Stimulated activated effector memory CD8-positive, alpha-beta T cell treated with anti-CD3 and anti-CD28 coated beads, Interleukin-12 subunit alpha, Interleukin-12 subunit beta, amount 100 ng/mL, for 72 hours (primary cell): ENCODE measurements around the gene CLECL1.

Experiments used
- ATAC-seq: fragments of 150-1000 bp; cut with Tn5 transposase; 2 replicates; pipeline ENCODE4 v1.10.0; 2021
- DNase-seq, 2 donors: peaks; one replicate each; pipeline ENCODE4 v3.0.0; 2021 to 2022; ENCODE audit warnings: low spot score in 2 of 2
- H3K27ac Mint-ChIP-seq: one replicate; pipeline ENCODE4 v1.8.0; 2022; ENCODE audit warnings: mild to moderate bottlenecking, mixed read lengths
- H3K36me3 Mint-ChIP-seq: one replicate; pipeline ENCODE4 v1.8.0; 2022; ENCODE audit warnings: mild to moderate bottlenecking, mixed read lengths
- H3K4me1 Mint-ChIP-seq: one replicate; pipeline ENCODE4 v1.8.0; 2022; ENCODE audit warnings: mixed read lengths
- H3K4me3 Mint-ChIP-seq: one replicate; pipeline ENCODE4 v1.8.0; 2022; ENCODE audit warnings: mild to moderate bottlenecking, mixed read lengths
- H3K9me3 Mint-ChIP-seq: one replicate; pipeline ENCODE4 v1.8.0; 2022; ENCODE audit warnings: mixed read lengths

The CLECL1 gene

GRCh38 chr12:9755567-9755966 is 22.7 kb upstream of the CLECL1 start:
- peak overlapping the region; percentile 81 for H3K4me3 Mint-ChIP-seq
- H3K27ac Mint-ChIP-seq = peak overlapping the region; percentile 83
- H3K4me1 Mint-ChIP-seq = peaks cover 42% of the 10 kb centered on the region
- ATAC-seq = no peak
- H3K36me3 Mint-ChIP-seq = peaks cover 96% of the 10 kb centered on the region
- no peak for DNase-seq
- H3K9me3 Mint-ChIP-seq = no peaks in the 10 kb centered on the region

DNA sequence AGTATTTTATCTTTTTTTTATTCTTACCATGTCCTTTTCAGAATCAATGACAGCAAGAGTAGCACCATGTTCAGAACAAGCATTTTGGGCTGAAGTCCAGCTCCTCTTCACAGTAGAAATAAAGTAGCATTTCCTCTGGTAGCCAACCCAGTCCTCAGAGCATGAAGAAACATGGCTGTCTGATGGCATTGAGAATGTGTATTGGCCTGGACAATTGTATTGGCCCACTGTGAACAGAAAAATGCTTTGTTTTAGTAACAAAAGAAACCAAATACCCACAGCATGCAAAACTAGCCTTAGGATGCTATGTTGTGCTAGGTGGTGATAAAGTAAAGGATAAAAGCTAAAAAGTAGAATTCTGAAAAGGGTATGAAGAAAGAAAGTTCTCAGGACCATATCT is 22.1 kb upstream of the CLECL1 start:
- Mint-ChIP-seq H3K36me3 (peaks cover 91% of the 10 kb centered on the region), H3K9me3 (no peaks in the 10 kb centered on the region), H3K4me3 (peak overlapping the region; percentile 81), H3K4me1 (peaks cover 47% of the 10 kb centered on the region), H3K27ac (peak overlapping the region; percentile 83)
- DNase-seq (no peak), ATAC-seq (no peak)

DNA sequence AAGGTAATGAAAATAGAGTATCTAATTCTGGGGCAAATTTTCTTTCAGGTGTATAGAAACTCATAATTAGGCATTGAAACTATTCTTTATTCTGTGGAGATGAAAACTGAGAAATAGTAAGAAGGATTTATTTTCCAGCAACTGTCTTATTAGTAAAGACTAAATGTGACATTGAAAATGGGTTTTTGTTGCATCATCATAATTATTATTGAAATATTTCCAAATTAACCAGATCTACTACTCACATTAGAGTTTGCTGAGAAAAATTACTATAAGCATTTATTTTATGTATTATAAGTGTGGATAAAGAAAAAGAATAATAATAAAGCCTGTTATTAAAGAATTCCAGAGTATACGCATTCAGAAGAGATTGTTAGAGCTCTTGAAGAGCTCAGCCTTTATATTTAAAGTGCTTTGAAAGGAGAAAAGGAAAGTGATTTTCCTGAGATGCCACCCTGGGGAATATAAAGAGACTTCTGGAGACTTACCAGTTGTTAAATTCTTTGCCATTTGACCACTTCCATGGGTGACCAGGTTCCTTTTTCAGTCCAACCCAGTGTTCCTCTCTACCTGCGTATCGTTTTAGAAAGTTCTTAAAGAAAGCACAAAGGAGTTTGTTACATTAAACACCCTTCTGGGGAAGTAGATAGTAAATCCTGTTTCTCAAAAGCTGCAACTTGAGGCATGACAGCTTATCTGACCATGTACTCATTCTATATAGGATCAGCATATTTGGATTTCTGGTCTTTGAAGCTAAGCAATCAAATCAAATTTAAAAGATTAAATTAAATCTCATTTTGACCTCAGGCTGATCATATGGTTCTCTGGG is 21.4 kb upstream of the CLECL1 start:
- H3K4me3 Mint-ChIP-seq = peak overlapping the region; percentile 81
- peak overlapping the region; percentile 83 for H3K27ac Mint-ChIP-seq
- DNase-seq = no peak
- ATAC-seq = no peak
- peaks cover 83% of the 10 kb centered on the region for H3K36me3 Mint-ChIP-seq
- H3K9me3 Mint-ChIP-seq = no peaks in the 10 kb centered on the region
- H3K4me1 Mint-ChIP-seq = peaks cover 47% of the 10 kb centered on the region

GRCh38 chr12:9753498-9753897 is 20.6 kb upstream of the CLECL1 start:
- ATAC-seq (no peak), DNase-seq (no peak)
- peaks cover 75% of the 10 kb centered on the region for H3K36me3 Mint-ChIP-seq
- no peaks in the 10 kb centered on the region for H3K9me3 Mint-ChIP-seq
- H3K4me1 Mint-ChIP-seq = peaks cover 47% of the 10 kb centered on the region
- H3K27ac Mint-ChIP-seq = peak overlapping the region; percentile 83
- peak overlapping the region; percentile 19 for H3K4me3 Mint-ChIP-seq

DNA sequence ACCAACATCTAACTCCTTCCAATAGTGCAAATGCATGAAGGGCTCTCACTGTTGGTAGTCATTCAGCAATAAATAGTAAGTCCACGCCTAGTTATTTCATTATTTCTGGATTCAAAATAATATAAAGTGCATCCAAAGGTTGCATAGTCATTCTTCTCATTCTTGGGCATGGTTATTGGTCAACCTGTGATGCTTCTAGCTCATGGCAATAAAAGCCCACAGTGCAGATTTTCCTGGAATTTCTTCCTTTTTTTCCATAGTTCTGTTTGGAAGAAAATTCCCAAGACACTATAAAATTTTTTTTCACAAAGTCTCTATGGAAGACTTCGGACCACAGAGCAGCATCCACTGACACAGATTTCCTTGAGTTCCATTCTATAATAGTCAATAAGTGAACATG is 20.2 kb upstream of the CLECL1 start:
- H3K9me3 Mint-ChIP-seq = no peaks in the 10 kb centered on the region
- peaks cover 71% of the 10 kb centered on the region for H3K36me3 Mint-ChIP-seq
- peak overlapping the region; percentile 19 for H3K4me3 Mint-ChIP-seq
- no peak for ATAC-seq
- H3K4me1 Mint-ChIP-seq = peaks cover 47% of the 10 kb centered on the region
- no peak for DNase-seq
- peak overlapping the region; percentile 83 for H3K27ac Mint-ChIP-seq

DNA sequence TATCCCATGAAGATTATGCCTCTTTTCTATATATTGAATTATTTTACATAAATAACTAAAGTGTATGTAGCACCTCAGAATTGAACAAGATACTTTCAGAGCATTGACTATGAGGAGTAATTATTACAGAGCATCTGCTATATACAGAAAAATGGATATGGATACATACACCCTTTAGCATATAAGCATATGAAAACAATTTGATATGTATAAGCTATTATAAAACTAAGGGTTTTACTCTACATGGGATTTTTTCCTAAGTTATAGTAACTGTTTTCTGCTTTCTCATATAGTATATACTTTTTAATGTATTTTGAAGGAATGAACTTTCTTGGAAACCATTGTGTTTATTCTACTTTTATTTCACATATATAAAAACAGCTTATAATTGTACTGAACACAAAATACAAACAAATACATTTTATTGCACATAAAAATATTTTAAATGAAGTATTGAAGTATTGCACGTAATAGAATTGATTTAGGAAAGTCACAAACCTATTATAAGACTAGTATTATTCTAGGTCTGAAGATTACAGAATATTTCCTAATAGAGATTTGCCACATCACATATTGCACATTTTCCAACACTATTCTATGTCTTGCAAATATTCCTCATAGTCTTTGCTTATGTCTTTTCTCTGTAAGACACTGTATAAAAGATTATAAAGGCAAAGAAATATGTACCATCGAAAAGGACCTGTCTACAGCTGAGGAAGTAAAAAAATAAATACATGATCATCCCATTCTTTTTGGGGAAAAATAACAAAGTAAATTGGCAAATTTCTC is 19.4 kb upstream of the CLECL1 start:
- peak overlapping the region; percentile 83 for H3K27ac Mint-ChIP-seq
- peaks cover 64% of the 10 kb centered on the region for H3K36me3 Mint-ChIP-seq
- ATAC-seq (peak; percentile 36), DNase-seq (no peak)
- H3K4me3 Mint-ChIP-seq = peak overlapping the region; percentile 21
- H3K4me1 Mint-ChIP-seq = peaks cover 47% of the 10 kb centered on the region
- H3K9me3 Mint-ChIP-seq = no peaks in the 10 kb centered on the region

GRCh38 chr12:9751204-9752144 is 18.6 kb upstream of the CLECL1 start:
- DNase-seq (no peak), ATAC-seq (peak; percentile 75)
- peak overlapping the region; percentile 21 for H3K4me3 Mint-ChIP-seq
- peaks cover 42% of the 10 kb centered on the region for H3K4me1 Mint-ChIP-seq
- peaks cover 55% of the 10 kb centered on the region for H3K36me3 Mint-ChIP-seq
- H3K27ac Mint-ChIP-seq = peak overlapping the region; percentile 55
- H3K9me3 Mint-ChIP-seq = no peaks in the 10 kb centered on the region

GRCh38 chr12:9750276-9751203 is 17.6 kb upstream of the CLECL1 start:
- Mint-ChIP-seq H3K4me1 (peaks cover 35% of the 10 kb centered on the region), H3K4me3 (peak overlapping the region; percentile 23), H3K27ac (no peak overlapping the region), H3K9me3 (no peaks in the 10 kb centered on the region), H3K36me3 (peaks cover 46% of the 10 kb centered on the region)
- peak; percentile 81 for ATAC-seq
- DNase-seq = peak in 1 of 2 donors; percentile 77

- H3K36me3 Mint-ChIP-seq = peaks cover 37% of the 10 kb centered on the region
- no peak for DNase-seq
- H3K4me3 Mint-ChIP-seq = no peak overlapping the region
- no peak for ATAC-seq
- peaks cover 33% of the 10 kb centered on the region for H3K4me1 Mint-ChIP-seq
- no peaks in the 10 kb centered on the region for H3K9me3 Mint-ChIP-seq
- no peak overlapping the region for H3K27ac Mint-ChIP-seq
These were observed 16.7 kb upstream of the CLECL1 start for GRCh38 chr12:9749640-9750039.

- DNase-seq (no peak), ATAC-seq (no peak)
- Mint-ChIP-seq H3K9me3 (peaks cover 2% of the 10 kb centered on the region), H3K4me3 (no peak overlapping the region), H3K36me3 (peaks cover 7% of the 10 kb centered on the region), H3K27ac (no peak overlapping the region), H3K4me1 (peaks cover 38% of the 10 kb centered on the region)
These were observed 12.3 kb upstream of the CLECL1 start for GRCh38 chr12:9745199-9745598.

GRCh38 chr12:9742661-9743060 is 9.8 kb upstream of the CLECL1 start:
- Mint-ChIP-seq H3K27ac (peak overlapping the region; percentile 92), H3K9me3 (peaks cover 2% of the 10 kb centered on the region), H3K4me3 (peak overlapping the region; percentile 80), H3K4me1 (peaks cover 45% of the 10 kb centered on the region), H3K36me3 (peaks cover 12% of the 10 kb centered on the region)
- DNase-seq = no peak
- ATAC-seq = peak; percentile 33

DNA sequence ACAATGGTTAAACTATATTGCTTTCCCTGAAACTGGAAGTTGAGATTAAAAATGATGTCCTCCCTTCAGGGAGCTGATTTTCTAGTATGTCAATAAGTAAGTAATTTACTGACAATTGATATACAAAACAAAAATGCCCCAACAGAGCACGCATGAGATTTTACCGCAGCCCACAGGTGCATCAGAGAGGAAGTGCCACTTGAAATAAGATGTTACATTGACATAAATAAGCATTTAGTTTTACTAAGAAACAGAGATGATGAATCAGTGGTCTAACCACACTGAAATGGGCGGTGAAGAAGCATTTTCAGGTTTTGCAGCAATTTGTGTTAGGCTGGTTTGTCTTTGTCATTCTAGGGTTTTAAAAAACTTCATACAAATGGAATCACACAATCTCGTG is 8.8 kb upstream of the CLECL1 start:
- DNase-seq = peak in 1 of 2 donors; percentile 80
- Mint-ChIP-seq H3K4me3 (peak overlapping the region; percentile 80), H3K27ac (peak overlapping the region; percentile 92), H3K9me3 (peaks cover 2% of the 10 kb centered on the region), H3K4me1 (peaks cover 52% of the 10 kb centered on the region), H3K36me3 (peaks cover 12% of the 10 kb centered on the region)
- peak; percentile 98 for ATAC-seq

- no peak for ATAC-seq
- H3K4me1 Mint-ChIP-seq = peaks cover 57% of the 10 kb centered on the region
- H3K36me3 Mint-ChIP-seq = peaks cover 12% of the 10 kb centered on the region
- peak overlapping the region; percentile 69 for H3K4me3 Mint-ChIP-seq
- H3K27ac Mint-ChIP-seq = peak overlapping the region; percentile 89
- peaks cover 2% of the 10 kb centered on the region for H3K9me3 Mint-ChIP-seq
- no peak for DNase-seq
These were observed 7.3 kb upstream of the CLECL1 start for GRCh38 chr12:9740106-9740750.
